H7 (cell line): ENCODE data around the gene IFRD2. TPM values are rescaled to one million over a fixed set of nuclear protein-coding genes. Genes with fewer than 3 reads are reported as not detected.
"Not testable (repeated sequence)": the region's sequence is repeated elsewhere in the genome, so short reads cannot be mapped to it uniquely, and the experiment has no call there.

ENCODE experiments used
- DNase-seq: peaks from one replicate; pipeline ENCODE4 v3.0.0; 2012
- H3K27me3 ChIP-seq: 2 replicates; pipeline ENCODE4 v1.6.0; 2011; ENCODE audit warnings: mild to moderate bottlenecking, low read length; ENCODE audit not compliant: control insufficient read depth, insufficient read depth
- H3K36me3 ChIP-seq: replicated peaks from 2 replicates; pipeline ENCODE4 v1.5.1; 2011; ENCODE audit warnings: low read length; ENCODE audit not compliant: control insufficient read depth, insufficient read depth
- H3K4me3 ChIP-seq: 2 replicates; pipeline ENCODE4 v1.5.1; 2011; ENCODE audit warnings: low read depth, mild to moderate bottlenecking, control low read depth, low read length, moderate library complexity; ENCODE audit not compliant: insufficient read depth
- total RNA-seq: library from RNA; depleted of rRNA; stranded (reverse); fragments of >200 nt; shearing (Covaris generic); gene quantifications from 2 replicates; pipeline ENCODE4 v1.2.3, GENCODE V29; 2014

IFRD2 gene
- total RNA-seq, 1 experiment from 2014 or later = 146 TPM

- H3K27me3 ChIP-seq = no peaks in the 10 kb centered on the region
- DNase-seq = no peak
- peaks cover 22% of the 10 kb centered on the region for H3K36me3 ChIP-seq
- H3K4me3 ChIP-seq = no peak overlapping the region
Measured at GRCh38 chr3:50287262-50287661, 5.0 kb downstream of the IFRD2 start.

- Histone ChIP-seq H3K36me3 (peaks cover 22% of the 10 kb centered on the region), H3K27me3 (no peaks in the 10 kb centered on the region), H3K4me3 (no peak overlapping the region)
- DNase-seq = no peak
Measured at GRCh38 chr3:50286322-50287227, 5.7 kb downstream of the IFRD2 start.

- H3K36me3 ChIP-seq, DNase-seq, H3K27me3 ChIP-seq, H3K4me3 ChIP-seq: not testable (repeated sequence)
Measured at GRCh38 chr3:50284121-50284520, 8.1 kb downstream of the IFRD2 start.

- Histone ChIP-seq H3K4me3 (no peak overlapping the region), H3K36me3 (no peaks in the 10 kb centered on the region), H3K27me3 (peaks cover 24% of the 10 kb centered on the region)
- DNase-seq = no peak
Measured at GRCh38 chr3:50279255-50280016, 12.8 kb downstream of the IFRD2 start.

GRCh38 chr3:50278880-50279224, 13.4 kb downstream of the IFRD2 start, which contains the start of gene LSMEM2:
LSMEM2 (plus strand) TSS chr3:50279087; CDS start chr3:50279114, 27 bp downstream.
- Histone ChIP-seq H3K36me3 (no peaks in the 10 kb centered on the region), H3K4me3 (no peak within 1 kb of the TSS), H3K27me3 (peaks cover 30% of the 10 kb centered on the region)
- DNase-seq = no peak

GRCh38 chr3:50278123-50278879, 13.9 kb downstream of the IFRD2 start:
- peaks cover 35% of the 10 kb centered on the region for H3K27me3 ChIP-seq
- H3K4me3 ChIP-seq = no peak overlapping the region
- no peak for DNase-seq
- H3K36me3 ChIP-seq = no peaks in the 10 kb centered on the region

- H3K36me3 ChIP-seq = no peaks in the 10 kb centered on the region
- H3K4me3 ChIP-seq = peak overlapping the region; percentile 41; the same call in 1 of the 2 replicates
- peaks cover 39% of the 10 kb centered on the region for H3K27me3 ChIP-seq
- DNase-seq = peak; percentile 67
Measured at GRCh38 chr3:50276762-50277101, 15.5 kb downstream of the IFRD2 start.

- no peaks in the 10 kb centered on the region for H3K36me3 ChIP-seq
- DNase-seq = peak; percentile 87
- peaks cover 39% of the 10 kb centered on the region for H3K27me3 ChIP-seq
- peak overlapping the region; percentile 41; the same call in 1 of the 2 replicates for H3K4me3 ChIP-seq
Measured at GRCh38 chr3:50275996-50276761, 16.1 kb downstream of the IFRD2 start.

- DNase-seq = peak; percentile 95
- H3K36me3 ChIP-seq = no peaks in the 10 kb centered on the region
- H3K27me3 ChIP-seq = peaks cover 39% of the 10 kb centered on the region
- peak overlapping the region; percentile 41 for H3K4me3 ChIP-seq
Measured at GRCh38 chr3:50275141-50275995, 16.9 kb downstream of the IFRD2 start.

GRCh38 chr3:50274371-50275104, 17.7 kb downstream of the IFRD2 start:
- H3K27me3 ChIP-seq = peaks cover 39% of the 10 kb centered on the region
- no peak overlapping the region; the same call in 1 of the 2 replicates for H3K4me3 ChIP-seq
- H3K36me3 ChIP-seq = no peaks in the 10 kb centered on the region
- peak; percentile 94 for DNase-seq

GRCh38 chr3:50273689-50274065, 18.6 kb downstream of the IFRD2 start:
- Histone ChIP-seq H3K36me3 (no peaks in the 10 kb centered on the region), H3K27me3 (peaks cover 39% of the 10 kb centered on the region), H3K4me3 (no peak overlapping the region)
- DNase-seq = peak; percentile 75

GRCh38 chr3:50272911-50273688, 19.1 kb downstream of the IFRD2 start:
- peaks cover 39% of the 10 kb centered on the region for H3K27me3 ChIP-seq
- no peaks in the 10 kb centered on the region for H3K36me3 ChIP-seq
- H3K4me3 ChIP-seq = peak overlapping the region; percentile 25; the same call in 1 of the 2 replicates
- DNase-seq = peak; percentile 99
